ENCODE results near the gene MED1. TPM values are rescaled to one million over a fixed set of nuclear protein-coding genes. Genes with fewer than 3 reads are reported as not detected.

Gene MED1
- total RNA-seq, 1 experiment from 2014 or later = 50.4 TPM

DNA sequence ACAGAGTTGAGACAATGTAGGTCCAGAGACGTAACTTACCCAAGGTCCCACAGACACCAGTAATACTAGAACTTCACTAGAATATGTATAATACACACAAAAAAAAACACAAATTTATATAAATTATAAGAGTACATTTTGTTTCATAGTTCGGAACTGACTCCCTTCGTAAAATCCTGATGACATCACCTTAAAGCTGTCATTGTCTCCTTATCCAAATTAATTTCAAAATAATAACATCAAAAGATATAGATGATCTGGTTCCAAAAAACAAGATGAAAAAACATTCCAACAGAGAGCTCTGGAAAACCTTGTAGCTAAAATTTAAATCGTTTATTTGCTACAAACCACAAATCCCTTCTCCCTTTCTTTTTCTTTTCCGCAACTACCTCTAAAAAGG lies 59.6 kb downstream of the MED1 start:
- Mint-ChIP-seq H3K4me3 (no peak overlapping the region), H3K27me3 (ENCODE audit: low read depth) (no peaks in the 10 kb centered on the region), H3K9me3 (no peaks in the 10 kb centered on the region), H3K36me3 (no peaks in the 10 kb centered on the region), H3K27ac (no peak overlapping the region), H3K4me1 (no peaks in the 10 kb centered on the region)
- no peak for ATAC-seq
- ChIA-PET CTCF (interaction anchor here (1.1 kb wide), 1 partner anchor 156 kb away, joined by 6 read pairs; no protein-coding TSS in a partner anchor), POLR2A (interaction anchor here (0.7 to 1.3 kb wide), 2 partner anchors 9 to 134 kb away, joined by 3 read pairs; no protein-coding TSS in a partner anchor)
- TF ChIP-seq ZNF138 (CRISPR knock-in tag; conservative IDR thresholded peaks at IDR 0.05) = no peak
- TF ChIP-seq, protein P1, sequence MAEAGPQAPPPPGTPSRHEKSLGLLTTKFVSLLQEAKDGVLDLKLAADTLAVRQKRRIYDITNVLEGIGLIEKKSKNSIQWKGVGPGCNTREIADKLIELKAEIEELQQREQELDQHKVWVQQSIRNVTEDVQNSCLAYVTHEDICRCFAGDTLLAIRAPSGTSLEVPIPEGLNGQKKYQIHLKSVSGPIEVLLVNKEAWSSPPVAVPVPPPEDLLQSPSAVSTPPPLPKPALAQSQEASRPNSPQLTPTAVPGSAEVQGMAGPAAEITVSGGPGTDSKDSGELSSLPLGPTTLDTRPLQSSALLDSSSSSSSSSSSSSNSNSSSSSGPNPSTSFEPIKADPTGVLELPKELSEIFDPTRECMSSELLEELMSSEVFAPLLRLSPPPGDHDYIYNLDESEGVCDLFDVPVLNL (CRISPR knock-in tag; IDR thresholded peaks at IDR 0.05; ENCODE audit: borderline replicate concordance, low read depth) = no peak
- TF ChIP-seq, protein P2, sequence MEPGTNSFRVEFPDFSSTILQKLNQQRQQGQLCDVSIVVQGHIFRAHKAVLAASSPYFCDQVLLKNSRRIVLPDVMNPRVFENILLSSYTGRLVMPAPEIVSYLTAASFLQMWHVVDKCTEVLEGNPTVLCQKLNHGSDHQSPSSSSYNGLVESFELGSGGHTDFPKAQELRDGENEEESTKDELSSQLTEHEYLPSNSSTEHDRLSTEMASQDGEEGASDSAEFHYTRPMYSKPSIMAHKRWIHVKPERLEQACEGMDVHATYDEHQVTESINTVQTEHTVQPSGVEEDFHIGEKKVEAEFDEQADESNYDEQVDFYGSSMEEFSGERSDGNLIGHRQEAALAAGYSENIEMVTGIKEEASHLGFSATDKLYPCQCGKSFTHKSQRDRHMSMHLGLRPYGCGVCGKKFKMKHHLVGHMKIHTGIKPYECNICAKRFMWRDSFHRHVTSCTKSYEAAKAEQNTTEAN (CRISPR knock-in tag; IDR thresholded peaks at IDR 0.05) = no peak
- no peak for TF ChIP-seq ZNF396 (CRISPR knock-in tag; IDR thresholded peaks at IDR 0.05; ENCODE audit: borderline replicate concordance)
- TF ChIP-seq ESRRA (CRISPR knock-in tag; IDR thresholded peaks at IDR 0.05; ENCODE audit: borderline replicate concordance) = no peak
- TF ChIP-seq, protein P3, sequence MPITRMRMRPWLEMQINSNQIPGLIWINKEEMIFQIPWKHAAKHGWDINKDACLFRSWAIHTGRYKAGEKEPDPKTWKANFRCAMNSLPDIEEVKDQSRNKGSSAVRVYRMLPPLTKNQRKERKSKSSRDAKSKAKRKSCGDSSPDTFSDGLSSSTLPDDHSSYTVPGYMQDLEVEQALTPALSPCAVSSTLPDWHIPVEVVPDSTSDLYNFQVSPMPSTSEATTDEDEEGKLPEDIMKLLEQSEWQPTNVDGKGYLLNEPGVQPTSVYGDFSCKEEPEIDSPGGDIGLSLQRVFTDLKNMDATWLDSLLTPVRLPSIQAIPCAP (CRISPR knock-in tag; IDR thresholded peaks at IDR 0.05) = no peak
- TF ChIP-seq, protein P4, sequence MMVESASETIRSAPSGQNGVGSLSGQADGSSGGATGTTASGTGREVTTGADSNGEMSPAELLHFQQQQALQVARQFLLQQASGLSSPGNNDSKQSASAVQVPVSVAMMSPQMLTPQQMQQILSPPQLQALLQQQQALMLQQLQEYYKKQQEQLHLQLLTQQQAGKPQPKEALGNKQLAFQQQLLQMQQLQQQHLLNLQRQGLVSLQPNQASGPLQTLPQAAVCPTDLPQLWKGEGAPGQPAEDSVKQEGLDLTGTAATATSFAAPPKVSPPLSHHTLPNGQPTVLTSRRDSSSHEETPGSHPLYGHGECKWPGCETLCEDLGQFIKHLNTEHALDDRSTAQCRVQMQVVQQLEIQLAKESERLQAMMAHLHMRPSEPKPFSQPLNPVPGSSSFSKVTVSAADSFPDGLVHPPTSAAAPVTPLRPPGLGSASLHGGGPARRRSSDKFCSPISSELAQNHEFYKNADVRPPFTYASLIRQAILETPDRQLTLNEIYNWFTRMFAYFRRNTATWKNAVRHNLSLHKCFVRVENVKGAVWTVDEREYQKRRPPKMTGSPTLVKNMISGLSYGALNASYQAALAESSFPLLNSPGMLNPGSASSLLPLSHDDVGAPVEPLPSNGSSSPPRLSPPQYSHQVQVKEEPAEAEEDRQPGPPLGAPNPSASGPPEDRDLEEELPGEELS (CRISPR knock-in tag; IDR thresholded peaks at IDR 0.05) = no peak
- TF ChIP-seq ZNF317 (CRISPR knock-in tag; IDR thresholded peaks at IDR 0.05; ENCODE audit: borderline replicate concordance, low read depth) = no peak
- TF ChIP-seq FOXP1 (CRISPR knock-in tag; IDR thresholded peaks at IDR 0.05; ENCODE audit: borderline replicate concordance) = no peak
- TF ChIP-seq ETV6 (CRISPR knock-in tag; IDR thresholded peaks at IDR 0.05) = no peak
- TF ChIP-seq, protein P5, sequence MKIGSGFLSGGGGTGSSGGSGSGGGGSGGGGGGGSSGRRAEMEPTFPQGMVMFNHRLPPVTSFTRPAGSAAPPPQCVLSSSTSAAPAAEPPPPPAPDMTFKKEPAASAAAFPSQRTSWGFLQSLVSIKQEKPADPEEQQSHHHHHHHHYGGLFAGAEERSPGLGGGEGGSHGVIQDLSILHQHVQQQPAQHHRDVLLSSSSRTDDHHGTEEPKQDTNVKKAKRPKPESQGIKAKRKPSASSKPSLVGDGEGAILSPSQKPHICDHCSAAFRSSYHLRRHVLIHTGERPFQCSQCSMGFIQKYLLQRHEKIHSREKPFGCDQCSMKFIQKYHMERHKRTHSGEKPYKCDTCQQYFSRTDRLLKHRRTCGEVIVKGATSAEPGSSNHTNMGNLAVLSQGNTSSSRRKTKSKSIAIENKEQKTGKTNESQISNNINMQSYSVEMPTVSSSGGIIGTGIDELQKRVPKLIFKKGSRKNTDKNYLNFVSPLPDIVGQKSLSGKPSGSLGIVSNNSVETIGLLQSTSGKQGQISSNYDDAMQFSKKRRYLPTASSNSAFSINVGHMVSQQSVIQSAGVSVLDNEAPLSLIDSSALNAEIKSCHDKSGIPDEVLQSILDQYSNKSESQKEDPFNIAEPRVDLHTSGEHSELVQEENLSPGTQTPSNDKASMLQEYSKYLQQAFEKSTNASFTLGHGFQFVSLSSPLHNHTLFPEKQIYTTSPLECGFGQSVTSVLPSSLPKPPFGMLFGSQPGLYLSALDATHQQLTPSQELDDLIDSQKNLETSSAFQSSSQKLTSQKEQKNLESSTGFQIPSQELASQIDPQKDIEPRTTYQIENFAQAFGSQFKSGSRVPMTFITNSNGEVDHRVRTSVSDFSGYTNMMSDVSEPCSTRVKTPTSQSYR (CRISPR knock-in tag; IDR thresholded peaks at IDR 0.05) = no peak
- TF ChIP-seq NR2C2 (CRISPR knock-in tag; IDR thresholded peaks at IDR 0.05) = no peak
- TF ChIP-seq, protein P6, sequence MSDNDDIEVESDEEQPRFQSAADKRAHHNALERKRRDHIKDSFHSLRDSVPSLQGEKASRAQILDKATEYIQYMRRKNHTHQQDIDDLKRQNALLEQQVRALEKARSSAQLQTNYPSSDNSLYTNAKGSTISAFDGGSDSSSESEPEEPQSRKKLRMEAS (CRISPR knock-in tag; IDR thresholded peaks at IDR 0.05) = no peak
- DNase-seq (ENCODE audit: low spot score) = no peak

DNA sequence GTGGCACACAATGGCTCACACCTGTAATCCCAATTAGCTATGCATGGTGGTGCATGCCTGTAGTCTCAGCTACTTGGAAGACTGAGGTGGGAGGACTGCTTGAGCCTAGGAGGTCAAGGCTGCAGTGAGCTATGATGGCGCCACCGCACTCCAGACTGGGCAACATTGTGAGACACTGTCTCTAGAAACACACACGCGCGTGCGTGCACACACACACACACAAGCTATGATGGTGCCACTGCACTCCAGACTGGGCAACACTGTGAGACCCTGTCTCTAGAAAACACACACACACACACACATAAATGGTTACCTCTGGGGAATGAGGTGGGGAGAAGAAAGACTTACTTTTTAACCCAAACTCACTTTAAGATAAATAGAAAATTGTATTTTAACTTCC lies 66.0 kb downstream of the MED1 start:
- ATAC-seq (no peak), DNase-seq (ENCODE audit: low spot score) (no peak)
- no peaks in the 10 kb centered on the region for H3K27me3 Mint-ChIP-seq (ENCODE audit: low read depth)
- no peaks in the 10 kb centered on the region for H3K36me3 Mint-ChIP-seq
- H3K4me1 Mint-ChIP-seq = no peaks in the 10 kb centered on the region
- ChIA-PET CTCF (interaction anchor here (0.6 kb wide), 1 partner anchor 132 kb away, joined by 3 read pairs; no protein-coding TSS in a partner anchor), POLR2A (interaction anchor here (0.9 kb wide), 1 partner anchor 18 kb away, joined by 3 read pairs; no protein-coding TSS in a partner anchor)
- H3K4me3 Mint-ChIP-seq = no peak overlapping the region
- H3K9me3 Mint-ChIP-seq = no peaks in the 10 kb centered on the region
- TF ChIP-seq, protein P1 (CRISPR knock-in tag; IDR thresholded peaks at IDR 0.05; ENCODE audit: borderline replicate concordance, low read depth) = no peak
- peak; percentile 97 for TF ChIP-seq ZNF121 (CRISPR knock-in tag; IDR thresholded peaks at IDR 0.05)
- no peak overlapping the region for H3K27ac Mint-ChIP-seq
